GM19324 (cell line): ENCODE measurements around the gene APEX1.
"Not testable (repeated sequence)": the region's sequence is repeated elsewhere in the genome, so short reads cannot be mapped to it uniquely, and the experiment has no call there.

Experiments
- ATAC-seq: cut with Tn5 transposase; IDR thresholded peaks from one replicate; pipeline ENCODE4 v1.9.1; 2021; ENCODE audit warnings: mild to moderate bottlenecking, moderate library complexity; ENCODE audit not compliant: unreplicated experiment, low FRiP score

Gene APEX1

DNA sequence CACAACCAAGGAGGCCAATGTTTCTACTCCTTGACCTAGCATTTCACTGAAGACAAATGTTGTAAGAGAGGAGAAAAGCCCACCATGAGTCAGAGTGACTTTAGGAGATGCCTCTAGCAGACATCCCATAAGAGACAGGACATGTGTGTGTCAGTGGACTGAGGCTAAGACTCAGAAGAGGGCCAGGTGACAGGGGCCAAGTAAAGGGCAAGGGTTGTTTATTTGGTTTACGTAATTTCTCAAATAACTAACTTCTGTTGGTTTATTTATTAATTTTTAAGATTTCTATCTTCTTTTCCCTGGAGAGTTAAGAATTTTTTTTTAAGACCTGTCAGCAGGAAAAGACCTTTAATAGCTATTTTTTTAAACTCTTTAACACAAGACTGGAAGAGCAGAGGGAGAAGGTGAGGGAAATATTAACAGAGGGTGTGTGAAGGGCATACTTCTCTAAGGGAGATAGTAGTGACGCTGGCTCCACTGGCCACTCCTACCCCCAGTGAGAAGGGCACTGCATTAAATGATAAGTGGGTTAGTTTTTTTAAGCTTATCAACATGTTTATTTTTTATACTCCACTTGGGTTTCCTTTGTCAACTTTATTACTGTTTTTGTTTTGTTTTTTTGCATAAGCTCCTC, 17.6 kb downstream of the APEX1 start:
- ATAC-seq: no peak

DNA sequence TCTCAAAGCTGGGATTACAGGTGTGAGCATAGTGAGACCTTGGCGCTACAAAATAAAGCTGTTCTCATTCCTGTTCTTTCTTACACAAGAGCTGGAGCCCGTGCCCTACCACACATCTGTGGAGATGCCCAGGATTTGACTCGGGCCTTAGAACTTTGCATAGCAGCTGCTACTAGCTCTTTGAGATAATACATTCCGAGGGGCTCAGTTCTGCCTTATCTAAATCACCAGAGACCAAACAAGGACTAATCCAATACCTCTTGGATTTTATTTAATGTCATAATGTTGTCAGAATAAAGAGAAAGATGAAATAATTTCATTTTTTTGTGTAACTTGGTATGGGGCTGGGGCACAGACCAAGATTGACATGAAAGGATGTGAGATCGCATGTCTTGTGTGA, 21.8 kb downstream of the APEX1 start:
- no peak for ATAC-seq

DNA sequence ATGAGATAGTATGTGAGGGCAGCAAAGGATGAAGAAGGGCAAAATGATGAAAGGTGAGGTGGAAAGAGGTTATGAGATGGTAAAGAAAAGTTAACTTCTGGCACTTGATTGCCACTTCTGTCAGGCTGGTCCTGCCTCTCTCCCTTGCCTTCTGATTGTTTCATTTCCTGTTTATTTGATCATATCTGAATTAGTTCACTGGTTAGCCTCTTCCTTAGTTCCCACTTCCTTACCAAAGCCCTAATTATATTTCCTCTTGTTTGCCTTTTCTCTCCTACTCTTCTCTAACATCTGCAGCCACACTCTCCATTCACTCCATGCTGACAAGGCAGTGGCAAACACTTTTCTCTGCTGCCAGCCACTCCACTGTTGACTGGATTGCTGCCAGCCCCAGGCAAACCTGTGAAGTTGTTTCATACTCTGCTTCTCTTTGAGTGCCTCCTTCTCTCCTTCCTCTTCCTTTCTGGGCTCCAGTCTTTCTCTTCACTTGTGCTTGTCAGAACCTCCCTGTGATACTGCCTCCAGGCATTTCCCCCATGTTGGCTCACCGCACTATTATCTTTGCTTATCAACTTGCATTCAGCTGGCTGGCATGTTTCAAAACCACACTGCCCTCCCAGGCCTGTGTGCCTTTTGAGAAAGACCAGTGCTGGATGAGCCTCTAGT, 22.3 kb downstream of the APEX1 start:
- ATAC-seq: no peak

DNA sequence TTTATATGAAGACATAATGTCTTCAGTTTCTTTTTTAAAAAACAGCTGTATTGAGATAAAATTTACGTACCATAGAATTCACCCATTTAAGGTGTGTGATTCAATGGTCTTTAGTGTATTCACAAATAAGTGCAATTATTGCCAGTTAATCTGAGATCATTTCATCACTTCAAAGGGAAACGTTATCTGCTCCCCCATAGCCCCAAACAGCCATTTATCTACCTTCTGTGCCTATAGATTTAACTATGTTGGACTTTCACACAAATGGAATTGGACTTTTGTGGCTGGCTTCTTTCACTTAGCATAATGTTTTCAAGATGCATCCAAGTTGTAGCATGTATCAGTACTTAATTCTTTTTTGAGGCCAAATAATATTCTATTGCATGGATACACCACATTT, 23.9 kb downstream of the APEX1 start:
- no peak for ATAC-seq

DNA sequence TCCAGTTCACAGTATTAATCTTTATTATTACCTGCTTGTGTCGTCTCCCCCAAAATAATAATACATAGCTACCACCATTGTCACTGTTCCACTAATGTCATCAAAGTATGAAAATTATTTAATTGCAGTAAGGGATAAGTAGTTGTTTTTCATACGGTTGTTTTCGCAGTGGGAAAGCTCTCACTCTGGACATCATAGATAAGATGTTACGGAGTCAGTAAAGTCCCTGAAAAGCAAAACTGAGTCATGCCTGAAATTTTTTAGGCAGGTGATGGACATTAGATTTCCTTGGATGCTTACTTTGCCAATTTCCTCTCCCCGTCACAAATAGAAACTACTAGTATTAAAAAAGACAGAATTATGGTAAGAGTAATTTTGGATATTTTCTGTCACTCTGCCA, 27.4 kb downstream of the APEX1 start:
- ATAC-seq: no peak

DNA sequence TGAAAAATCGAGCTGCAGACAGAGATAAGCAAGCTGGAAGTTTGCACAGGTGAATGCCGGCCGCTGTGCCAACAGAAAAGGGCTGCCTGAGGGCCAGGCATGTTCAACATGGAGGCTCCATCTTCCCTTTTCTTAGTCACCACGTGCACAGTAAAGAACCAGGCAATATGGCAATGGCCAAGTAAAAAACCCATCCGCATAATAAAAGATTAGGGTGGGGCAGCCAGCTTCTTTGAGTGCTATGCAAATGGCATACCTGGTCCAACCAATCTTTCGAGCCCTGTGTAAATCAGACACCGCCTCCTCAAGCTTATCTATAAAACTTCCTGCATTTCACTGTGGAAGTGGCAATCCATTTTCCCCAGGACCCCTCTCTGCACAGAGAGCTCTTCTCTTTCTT, 30.9 kb downstream of the APEX1 start:
- ATAC-seq: no peak

DNA sequence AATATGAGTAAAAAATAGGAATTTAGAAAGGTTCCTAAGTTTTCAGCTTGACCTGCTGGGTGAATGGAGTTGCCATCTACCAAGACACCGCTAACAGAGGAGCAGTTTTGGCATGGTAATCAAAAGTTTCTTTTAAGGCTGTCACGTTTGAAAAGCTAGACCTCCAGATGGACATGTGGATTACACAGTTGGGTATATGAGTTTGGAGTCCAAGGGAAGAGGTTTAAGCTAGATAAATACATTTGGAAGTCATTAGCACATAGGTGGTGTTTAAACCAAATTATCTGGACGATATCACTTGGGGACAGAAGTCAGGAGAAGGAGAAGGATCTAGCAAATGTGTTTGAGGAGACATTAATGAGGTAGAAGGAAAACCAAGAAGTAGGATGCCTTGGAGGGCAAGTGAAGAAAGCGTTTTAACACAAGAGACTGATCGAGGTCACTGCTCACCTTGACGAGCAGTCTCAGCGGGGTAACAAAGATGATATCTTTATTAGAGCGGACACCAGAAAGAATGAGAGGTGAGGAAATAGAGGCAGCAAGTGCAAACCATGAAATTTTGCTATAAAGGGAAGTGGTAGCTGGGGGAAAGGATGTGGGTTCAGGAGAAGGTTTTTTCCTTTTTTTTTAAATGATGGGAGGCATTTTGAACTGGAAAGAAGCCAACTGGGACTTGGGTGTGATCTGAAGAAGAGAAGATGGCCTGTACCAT, 31.8 kb downstream of the APEX1 start:
- ATAC-seq: no peak

DNA sequence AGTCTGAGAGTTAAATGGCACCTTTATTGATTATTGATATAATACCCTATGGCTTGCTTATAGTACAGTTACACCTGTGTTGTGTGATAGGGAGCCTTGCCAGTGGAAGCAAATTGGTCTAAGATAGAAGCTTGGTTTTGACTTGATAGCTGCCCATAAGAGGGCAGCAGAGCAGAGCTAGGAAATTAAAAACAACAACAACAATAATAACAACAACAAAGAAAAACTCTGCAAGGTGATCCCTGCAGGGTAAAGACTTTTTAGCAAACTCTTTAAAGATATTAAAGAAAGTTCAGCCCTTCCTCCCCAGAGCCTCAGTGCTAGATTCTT, 32.3 kb downstream of the APEX1 start:
- no peak for ATAC-seq

DNA sequence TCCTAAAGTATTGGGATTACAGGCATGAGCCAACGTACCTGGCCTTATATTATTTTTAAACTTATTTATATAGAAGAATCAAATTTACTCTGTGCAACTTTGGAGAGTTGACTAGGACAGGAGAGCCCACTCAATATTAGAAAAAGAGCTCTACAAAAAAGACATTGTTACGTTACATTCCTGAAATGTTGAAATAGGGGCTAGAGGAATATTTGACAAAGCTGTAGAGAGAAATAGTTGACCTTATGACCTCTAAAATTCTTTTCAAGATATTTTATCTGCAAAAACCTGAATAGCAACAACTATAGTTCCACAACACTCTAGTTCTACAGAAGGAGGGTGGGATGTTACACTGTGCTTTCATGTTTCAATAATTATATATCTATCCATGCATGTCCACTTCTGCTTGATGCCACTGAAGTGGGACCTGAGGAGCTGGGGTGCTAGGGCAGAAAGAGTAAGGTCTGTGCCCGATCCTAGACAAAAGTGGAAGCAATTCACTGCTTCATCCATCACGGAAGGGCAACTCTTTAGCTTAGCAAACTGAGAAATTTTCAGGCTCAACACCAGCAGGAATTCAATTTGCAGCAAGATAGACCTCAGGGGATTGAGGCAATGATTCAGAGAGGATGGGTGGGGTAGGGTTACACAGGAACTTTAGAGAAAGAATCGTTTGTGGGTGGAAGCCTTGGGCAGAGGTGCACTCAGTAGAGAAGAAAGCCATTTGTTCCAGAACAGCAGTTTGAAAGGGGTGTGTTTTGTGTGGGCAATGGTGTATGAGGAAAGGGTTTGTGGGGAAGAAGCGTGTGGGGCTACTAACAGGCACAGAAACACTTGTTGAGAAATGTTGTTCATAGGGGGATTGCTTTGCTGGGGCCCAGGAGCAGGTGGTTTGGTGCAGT, 34.3 kb downstream of the APEX1 start:
- peak; percentile 28 for ATAC-seq

DNA sequence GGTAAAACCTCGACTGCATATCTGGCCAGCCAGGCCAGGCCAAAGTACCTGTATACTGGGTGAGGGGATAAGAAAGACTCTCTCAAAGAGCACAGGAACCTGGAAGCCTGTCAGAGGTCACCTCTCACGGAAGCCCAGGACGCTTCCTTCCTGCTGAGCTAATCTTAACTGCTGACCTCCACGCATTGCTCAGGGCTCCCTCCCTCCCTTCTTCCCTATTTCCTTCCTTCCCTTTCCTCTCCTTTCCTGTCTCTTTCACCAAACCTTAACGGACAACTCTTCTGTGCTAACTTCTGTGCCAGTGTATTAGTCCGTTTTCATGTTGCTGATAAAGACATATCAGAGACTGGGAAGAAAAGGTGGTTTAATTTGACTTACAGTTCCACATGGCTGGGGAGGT, 35.5 kb downstream of the APEX1 start:
- no peak for ATAC-seq

DNA sequence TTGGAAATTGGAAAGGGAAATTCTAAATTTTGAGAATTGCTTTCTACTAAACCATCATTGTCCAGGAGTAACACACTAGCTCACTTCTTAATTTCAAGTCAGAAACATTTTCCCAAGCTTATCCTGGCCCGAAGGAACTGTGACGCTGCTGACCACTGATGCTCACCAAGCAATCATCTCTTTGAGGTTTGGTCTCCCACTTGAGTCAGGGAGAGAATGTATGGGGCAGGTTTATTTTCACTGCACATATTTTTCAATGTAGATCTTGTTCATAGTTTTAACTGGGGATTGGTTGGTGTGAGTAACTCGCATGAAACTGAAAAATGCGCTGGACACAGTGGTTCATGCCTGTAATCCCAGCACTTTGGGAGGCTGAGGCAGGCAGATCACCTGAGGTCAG, 37.5 kb downstream of the APEX1 start:
- ATAC-seq: no peak

DNA sequence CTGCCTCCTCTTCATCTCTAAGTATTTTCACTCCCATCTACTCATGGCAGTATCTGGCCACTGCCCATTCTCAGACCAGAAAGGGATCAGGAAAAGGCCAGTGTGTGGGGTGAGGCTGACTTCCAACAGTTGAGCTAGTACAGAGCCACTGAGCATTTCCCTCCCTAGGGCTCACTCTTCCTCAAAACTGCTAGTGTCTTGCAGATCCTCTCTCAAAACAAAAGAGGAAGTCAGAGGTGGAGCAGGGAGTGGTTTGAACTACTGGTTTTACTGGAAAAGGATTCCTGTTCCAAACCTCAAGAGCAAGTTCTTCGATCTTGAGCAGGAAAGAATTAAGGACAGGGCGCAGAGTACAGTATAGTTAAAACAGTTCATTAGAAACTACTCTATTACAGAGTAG, 38.6 kb downstream of the APEX1 start:
- no peak for ATAC-seq

DNA sequence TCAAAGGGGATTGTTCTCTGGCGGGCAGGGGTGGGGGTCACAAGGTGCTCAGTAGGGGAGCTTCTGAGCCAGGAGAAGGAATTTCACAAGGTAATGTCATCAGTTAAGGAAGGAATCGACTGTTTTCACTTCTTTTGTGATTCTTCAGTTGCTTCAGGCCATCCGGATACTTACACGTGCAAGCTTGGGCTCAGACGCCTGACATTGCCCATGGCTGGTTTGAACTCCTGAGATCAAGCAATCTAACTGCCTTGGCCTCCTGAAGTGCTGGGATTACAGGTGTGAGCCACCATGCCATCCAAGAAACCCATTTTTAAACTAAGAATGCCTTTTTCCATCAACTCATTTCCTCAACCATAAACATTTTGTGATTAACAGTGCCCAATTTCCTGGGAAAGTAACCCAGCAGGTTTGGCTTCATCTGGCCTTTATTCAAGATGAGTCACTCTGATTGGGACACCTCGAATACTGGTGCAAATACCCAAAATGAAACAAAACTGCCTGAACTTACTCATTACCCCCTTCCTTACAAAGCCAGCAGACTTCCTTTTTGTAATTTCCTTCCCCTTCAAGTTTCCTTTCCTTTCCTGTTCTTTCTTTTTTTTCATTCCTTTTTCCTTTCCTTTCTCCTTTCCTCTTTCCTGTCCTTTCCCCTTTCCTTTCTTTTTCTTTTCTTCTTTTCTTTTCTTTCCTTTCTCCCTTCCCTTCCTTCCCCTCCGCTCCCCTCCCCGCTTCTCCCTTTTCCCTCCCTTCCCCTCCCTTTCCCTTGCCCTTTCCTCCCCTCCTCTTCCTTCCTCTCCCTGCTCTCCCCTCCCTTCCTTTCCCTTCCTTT, 40.1 kb downstream of the APEX1 start:
- no peak for ATAC-seq

DNA sequence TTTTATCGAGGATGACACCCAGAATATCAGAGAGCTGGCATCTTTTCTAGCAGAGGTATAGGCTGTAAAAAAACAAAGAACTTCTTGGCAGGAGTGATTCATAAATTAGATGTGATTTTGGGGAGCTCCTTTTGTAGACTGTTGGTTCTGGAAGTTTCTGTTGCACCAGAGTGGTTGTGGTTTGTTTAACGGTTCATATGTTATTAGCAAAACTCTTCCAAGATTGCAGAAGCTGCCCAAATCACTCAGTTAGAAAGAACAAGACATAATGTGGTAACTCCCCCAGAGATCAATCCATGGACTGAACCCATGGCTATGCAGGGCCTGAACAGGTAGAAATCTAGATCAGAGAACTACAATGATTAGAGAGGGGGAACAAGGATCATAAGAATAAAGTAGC, 43.6 kb downstream of the APEX1 start:
- ATAC-seq: no peak

DNA sequence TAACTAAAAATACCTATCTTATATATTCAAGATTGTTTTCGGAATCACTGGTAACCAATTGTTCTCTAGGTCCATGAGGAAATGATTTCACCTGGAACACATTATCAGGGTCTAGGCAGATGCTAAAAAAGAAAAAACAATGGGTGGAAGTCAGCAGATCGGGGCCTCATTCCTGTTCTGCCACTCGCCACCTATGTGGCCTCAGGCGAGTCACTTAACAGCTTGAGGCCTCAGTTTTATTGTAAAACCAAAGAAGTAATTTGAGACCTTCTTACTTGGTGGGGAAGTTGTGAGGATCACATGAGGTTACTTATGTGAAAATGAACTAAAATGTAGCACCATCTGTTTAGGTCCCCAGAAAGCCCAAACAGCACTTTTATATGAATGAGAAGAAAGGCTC, 44.1 kb downstream of the APEX1 start:
- no peak for ATAC-seq

DNA sequence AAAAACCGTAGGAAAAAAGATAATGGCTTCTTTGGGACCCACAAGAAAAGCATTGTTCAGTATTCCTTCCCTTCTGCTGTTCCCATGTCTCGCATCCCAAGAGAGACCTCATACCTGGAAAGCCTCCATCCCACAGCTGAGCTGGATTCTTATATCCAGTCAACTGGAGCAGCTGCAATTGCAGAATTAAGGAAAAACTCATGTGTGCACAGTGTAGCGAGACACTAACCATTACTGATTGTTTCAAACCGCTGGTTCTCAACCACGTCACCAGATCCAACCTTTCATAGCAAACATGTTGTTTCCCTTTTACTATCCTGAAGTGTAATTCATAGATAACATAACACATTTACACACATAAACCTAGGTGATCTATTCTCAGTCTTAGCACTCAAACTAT, 44.9 kb downstream of the APEX1 start:
- ATAC-seq: no peak

DNA sequence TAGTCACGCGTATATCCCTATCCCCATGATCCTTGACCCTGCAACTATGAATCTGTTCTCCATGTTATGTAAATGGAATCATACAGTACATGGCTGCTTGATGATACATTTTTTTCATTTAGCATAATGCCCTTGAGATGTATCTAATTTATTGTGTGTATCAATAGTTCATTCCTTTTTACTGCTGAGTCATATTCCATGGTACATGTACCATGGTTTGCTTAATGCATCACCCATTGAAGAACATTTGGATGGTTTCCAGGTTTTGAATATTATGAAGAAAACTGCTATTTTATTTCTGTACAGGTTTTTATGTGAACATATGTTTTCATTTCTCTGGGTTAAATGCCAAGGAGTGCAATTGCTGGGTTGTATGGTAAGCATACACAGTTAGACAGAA, 46.3 kb downstream of the APEX1 start:
- ATAC-seq: no peak

DNA sequence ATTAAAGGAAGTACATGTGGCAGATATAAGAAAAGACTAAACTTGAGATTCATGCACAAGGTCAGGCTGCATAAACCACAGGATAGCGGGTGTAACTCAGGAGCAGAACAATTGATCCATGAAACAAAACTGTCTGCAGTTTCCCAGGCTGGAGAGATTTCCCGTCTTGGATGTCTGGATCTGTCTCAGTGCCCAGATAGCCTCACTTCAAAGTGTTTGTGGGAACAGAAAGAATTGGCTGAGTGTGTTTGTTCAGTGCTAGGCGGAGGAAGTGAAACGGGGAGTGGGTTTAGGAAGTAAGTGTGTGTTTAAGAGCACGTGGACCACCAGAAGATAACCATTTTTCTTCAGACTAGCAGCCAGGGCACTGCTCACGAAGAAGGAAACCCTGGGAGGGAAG, 48.9 kb downstream of the APEX1 start:
- no peak for ATAC-seq

DNA sequence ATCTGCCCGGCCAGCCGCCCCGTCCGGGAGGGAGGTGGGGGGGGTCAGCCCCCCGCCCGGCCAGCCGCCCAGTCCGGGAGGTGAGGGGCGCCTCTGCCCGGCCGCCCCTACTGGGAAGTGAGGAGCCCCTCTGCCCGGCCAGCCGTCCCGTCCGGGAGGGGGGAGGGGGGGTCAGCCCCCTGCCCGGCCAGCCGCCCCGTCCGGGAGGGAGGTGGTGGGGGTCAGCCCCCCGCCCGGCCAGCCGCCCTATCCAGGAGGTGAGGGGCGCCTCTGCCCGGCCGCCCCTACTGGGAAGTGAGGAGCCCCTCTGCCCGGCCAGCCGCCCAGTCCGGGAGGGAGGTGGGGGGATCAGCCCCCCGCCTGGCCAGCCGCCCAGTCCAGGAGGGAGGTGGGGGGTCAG, 51.2 kb downstream of the APEX1 start:
- ATAC-seq: not testable (repeated sequence)

DNA sequence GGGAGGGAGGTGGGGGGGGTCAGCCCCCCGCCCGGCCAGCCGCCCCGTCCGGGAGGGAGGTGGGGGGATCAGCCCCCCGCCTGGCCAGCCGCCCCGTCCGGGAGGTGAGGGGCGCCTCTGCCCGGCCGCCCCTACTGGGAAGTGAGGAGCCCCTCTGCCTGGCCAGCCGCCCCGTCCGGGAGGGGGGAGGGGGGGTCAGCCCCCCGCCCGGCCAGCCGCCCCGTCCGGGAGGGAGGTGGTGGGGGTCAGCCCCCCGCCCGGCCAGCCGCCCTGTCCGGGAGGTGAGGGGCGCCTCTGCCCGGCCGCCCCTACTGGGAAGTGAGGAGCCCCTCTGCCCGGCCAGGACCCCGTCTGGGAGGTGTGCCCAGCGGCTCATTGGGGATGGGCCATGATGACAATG, 51.7 kb downstream of the APEX1 start:
- ATAC-seq: not testable (repeated sequence)
